GOT3 (cell line): Measurements from ENCODE around the gene GNG8.

Experiments used
- DNase-seq: peaks from one replicate; lab custom pipeline; 2025; ENCODE audit warnings: mixed read lengths; lab: John Stamatoyannopoulos, UW

Gene GNG8

DNA sequence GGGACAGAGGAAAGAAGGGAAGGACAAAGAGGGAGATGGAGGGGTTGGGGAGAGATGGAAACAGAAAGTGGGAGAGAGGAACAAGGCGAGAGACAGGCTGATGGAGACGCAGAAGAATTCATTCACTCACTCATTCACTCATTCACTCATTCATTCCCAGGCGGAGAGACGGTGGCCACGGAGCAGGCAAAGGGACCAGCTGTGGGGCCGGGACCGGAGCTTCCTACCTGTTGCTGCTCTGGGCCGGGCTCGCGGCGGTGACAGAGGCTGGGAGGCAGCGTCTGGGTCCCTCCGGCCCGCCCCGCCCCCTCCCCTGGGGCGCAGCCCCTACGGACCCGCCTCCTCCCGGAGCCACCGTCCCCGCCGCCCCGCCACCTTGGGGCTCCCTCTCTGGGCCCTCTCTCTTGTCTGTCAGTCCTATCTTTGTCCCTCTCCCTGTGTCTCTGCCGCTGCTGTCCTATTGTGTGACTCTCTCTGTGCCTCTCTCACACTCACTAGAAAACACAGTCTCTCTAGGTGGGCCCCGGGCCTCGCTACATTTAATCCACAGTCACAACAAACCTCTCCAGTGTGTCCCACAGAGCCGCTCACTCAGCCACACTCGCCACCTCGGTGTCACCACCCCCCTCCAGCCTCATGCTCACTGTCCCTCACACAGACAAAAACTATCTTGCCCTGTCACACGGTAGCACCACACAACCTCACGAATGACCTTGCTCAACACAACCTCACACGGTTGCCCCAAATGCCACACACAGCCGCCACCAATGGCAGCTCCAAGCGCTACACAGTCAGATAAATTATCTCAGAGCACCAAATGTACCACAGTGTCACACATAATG, at the start of gene GNG8:
TSS of gene GNG8 (minus strand) at position 283 of the 842 bp plus-strand sequence. CDS start 1,520 bp downstream, outside the sequence.
- DNase-seq: no peak

GRCh38 chr19:46685189-46685588, 49.2 kb upstream of the GNG8 start:
- no peak for DNase-seq

DNA sequence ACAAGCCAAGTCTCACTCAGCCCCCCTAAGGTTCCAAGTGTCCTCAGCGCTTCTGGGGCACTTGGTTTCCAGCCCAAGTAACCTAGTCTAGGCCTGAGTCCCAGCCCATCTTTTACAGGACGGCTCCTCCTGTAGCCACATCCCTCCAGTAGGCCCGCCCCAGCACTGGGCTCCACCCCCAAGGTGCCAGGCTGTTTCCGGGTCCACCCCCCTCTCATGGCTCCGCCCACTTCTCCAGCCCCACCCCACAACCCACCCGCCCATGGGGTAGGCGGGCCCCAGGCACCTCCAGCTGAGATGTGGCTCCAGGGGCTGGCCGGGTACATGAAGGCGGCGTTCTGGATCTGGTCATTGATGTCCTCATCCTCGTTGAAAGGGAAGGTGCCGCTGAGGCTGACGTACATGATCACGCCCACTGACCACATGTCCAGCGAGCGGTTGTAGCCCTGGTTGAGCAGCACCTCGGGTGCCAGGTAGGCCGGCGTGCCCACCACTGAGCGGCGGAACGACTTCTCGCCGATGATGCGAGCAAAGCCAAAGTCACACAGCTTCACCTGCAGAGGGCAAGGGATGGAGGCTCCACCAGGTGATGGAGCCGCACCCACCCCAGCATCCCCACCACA, 42.2 kb upstream of the GNG8 start:
- DNase-seq: no peak

- no peak for DNase-seq
Measured at GRCh38 chr19:46674416-46675178, 38.6 kb upstream of the GNG8 start.

- no peak for DNase-seq
Measured at GRCh38 chr19:46670813-46671212, 34.8 kb upstream of the GNG8 start.

GRCh38 chr19:46668662-46669061, 32.7 kb upstream of the GNG8 start:
- no peak for DNase-seq

- no peak for DNase-seq
Measured at GRCh38 chr19:46665072-46665471, 29.1 kb upstream of the GNG8 start.

DNA sequence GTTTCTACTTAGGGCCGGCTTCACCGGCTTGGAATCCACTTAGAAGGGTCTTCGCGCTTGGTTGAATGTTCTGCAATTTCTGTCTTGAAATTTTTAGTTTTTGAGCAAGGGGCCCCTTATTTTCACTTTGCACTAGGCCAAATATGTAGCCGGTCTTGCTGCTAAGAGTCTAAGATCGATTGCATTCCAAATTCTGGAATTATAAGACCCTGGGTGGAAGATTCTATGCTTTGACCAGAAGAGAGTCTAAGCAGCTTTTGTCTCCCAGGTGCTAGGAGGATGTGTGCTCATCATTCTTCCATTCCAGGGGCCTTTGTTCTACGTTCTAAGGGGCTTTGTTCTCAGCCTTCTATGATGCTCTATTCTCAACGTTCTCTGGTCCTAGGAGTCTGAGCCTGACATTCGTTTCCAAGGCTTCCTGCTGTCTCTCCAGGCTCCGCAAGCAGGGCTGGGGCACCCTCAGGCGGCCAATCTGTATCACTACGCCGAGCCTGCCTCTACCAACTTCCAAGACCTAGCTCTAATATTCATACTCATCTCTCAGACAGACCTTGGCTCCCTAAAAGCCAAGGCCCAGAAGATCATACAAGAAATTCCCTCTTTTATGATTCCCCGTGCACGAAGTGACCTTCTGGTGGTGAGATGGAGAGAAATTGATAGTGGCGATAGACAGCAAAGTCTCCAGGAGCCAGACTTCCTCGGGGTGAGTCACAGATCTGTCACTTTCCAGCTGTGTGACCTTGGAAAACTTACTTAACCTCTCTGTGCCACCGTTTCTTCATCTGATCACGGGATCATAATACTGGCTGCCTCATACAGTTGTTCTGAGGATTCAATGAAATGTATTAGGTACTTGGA, 26.0 kb upstream of the GNG8 start:
- peak; percentile 49 for DNase-seq

- peak; percentile 99 for DNase-seq
Measured at GRCh38 chr19:46661020-46661731, 25.2 kb upstream of the GNG8 start, which contains the start of gene DACT3. DACT3 (minus strand) TSS chr19:46661182; CDS start chr19:46661064, 118 bp downstream.

- no peak for DNase-seq
Measured at GRCh38 chr19:46660551-46661019, 24.6 kb upstream of the GNG8 start.

DNA sequence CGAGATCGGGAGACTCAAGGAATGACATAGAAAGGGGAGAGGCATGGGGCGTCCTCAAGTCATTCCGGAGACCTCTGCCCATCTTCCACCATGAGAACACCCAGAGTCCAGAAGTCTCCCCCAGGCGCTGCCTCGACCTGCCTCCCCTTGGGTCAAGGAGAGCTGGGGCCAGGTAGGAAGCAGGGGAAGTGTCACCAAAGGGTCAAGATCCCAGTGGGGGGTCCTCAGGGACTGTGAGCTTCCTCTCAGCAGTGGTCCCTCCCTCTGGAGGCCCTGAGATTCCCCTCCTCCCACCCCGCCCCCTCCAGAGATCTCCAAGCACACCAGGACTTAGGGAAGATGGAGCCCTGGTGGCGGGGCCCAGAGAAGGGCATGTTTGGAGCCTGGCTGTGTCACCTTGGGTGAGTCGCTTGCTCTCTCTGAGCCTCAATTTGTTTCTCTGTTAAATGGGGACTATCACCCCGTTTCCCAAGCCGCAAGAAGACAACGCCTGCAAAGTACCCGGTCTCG, 24.1 kb upstream of the GNG8 start:
- DNase-seq: no peak

DNA sequence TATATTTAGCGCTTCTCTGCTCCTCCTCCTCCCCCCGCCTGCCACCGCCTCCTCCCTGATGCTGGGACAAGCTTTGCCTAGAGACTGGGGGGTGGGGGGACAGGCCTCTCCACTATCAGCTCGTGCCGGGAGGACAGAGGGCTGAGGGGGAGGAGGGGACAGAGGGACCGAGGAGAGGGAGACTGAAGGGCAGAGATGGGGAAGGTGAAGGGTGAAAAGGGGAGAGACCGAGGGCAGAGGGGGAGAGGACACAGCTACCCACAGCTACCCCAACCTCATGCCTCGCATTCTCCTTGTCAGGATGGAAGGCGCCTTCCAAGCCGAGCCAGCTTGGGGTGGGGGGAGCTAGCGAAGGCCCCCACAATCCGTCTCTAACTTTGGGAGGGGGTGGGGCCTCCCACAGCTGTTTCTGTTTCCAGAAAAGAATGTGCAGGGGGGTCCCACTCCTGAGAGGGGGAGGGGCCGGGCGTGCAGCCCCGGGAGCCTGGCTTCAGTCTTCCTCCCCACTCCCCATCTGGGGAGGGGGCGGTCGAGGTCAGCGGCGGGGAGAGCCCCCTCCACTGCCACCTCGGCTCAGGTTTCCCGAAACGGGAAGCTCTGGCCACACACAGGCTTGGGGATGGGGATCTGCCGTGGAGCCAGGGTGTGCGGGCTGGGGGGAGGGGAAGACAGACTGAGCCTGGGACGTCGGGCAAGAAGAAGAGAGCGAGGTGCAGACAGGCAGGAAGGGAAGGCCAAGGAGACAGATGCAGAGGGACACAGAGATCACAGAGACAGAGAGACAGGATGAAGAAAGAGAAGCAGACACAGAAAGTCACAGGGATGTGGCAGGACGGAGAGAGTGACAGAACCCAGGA, 23.4 kb upstream of the GNG8 start:
- no peak for DNase-seq

- no peak for DNase-seq
Measured at GRCh38 chr19:46656541-46656940, 20.5 kb upstream of the GNG8 start.

DNA sequence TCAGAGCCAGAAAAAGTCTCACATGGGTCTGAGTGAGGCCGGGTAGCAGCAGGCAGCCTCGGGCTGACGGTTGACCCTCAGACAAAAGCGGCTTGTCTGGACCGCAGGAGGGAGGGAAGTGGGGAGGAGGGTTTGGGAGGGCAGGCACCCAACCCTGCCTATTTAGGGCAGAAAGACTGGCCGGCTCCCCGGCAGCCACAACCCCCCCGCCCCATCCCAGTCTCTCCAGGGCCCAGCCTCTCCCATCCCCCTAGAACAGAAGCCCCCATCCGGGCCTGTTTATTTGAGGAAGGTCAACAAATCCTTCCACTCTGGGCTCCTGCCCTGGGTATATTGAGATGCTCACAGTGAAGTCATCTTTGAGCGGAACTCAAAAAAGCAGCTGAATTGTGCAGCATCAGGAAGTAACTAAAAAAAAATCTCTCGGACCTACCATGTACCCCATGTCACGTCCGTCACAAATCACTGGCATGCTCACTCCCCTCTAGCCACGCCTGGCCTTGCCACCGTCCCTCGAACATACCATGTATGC, 18.7 kb upstream of the GNG8 start:
- no peak for DNase-seq

DNA sequence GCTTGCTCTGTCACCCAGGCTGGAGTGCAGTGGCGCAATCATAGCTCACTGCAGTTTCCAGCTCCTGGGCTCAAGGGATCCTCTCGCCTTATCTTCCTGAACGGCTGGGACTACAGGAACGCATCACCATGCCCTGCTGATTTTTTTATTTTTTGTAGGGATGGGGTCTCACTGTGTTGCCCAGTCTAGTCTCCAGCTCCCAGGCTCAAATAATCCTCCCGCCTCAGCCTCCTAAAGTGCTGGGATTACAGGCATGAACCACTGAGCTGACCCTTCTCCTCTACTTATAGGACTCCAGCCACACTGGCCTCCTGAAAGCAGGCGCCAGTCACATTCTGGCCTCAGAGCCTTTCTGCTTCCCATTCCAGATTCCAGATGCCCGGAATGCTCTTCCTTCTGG, 14.4 kb upstream of the GNG8 start:
- DNase-seq: no peak

DNA sequence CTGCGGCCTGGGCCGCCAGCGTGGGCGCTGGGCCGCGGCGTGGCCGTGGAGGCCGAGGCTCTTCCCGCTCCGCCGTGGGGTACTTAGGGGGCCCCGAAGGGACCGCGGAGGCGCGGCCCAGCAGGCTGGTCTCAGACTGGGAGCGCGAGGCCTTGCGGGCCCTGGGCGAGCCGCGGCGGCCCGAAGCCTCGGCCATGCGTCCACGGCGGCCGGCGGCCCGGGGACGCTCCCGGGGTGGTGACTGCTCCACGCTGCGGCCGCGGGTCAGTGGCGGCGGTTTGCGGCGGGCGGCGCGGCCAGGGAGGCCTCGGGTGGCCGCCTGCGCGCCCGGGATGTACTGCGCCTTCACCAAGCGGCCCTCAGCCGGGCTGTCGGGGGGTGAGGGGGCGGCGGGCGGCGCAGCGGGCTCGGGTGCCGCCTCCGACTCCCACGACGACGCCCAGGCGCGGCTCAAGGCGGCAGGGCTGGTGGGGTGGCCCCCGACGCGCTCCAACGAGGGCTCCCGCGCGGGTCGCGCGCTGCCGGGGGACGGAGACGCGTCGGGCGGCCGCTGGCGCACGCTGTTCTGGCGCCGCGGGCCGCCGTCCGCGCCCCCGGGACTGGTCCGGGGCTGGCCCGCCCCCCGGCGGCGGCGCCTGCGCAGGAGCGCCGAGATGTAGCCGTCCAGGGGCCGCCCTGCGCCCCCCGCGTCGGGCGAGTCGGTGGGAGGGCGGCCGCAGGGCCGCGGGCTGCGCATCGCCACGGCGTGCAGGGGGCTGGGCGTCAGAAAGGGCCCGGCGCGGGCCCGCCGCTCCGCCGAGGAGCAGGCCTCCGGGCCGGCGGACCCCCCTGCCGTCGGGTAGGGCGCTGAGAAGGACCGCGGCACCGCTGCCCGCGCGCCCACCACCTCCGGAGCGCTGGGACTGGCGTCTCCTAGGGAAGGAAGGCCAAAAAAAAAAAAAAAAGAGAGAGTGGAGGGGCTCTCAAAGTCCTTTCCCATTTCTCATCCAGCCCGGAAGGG, 13.3 kb upstream of the GNG8 start:
- DNase-seq: no peak

DNA sequence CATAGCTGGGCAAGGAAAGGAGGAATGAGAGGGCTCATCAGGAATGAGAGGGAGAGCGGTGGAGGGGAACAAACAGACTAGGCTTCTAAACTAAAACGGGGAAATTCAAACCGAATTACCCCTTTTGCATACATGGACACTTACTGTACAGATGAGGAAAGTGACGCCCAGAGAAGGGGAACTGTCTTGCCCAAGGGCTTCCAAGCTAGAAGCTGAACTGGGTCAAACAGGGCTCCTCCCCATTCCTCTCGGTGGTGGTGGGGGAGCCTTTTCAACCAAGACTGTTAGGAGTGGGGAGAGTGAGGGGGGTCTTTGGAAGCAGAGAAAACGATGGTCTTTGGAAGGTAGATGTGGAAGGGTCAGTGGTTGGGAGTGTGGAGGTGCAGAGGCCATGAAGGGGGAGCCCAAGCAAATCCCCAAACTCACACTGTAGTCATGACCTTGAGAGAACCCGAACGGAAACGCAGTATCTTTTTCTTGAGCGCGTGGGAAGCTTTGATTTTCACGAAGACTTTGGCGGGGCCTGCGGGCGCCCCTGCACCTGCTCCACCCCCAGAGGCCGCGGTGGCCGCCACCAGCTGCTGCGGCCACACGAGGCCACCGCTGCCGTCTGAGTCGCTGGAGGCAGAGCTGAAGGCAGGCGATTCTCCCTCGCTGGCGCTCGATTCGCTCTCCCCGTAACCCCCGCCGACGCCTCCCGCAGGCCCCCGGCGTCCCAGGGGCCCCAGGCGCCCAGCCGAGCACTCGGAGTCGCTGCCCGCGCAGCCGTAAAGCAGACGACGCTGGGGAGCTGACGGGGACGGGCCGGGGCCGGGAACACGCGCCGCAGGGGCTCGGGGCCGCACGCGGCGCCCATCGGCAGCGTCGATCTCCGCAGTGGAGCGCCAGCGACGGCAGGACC, 12.3 kb upstream of the GNG8 start:
- no peak for DNase-seq
